ENCODE data around the gene TENT5D. TPM values are rescaled to one million over a fixed set of nuclear protein-coding genes. Genes with fewer than 3 reads are reported as not detected.

TENT5D gene
- total RNA-seq, 1 experiment from 2014 or later, result not detected

GRCh38 chrX:80431505-80431832 lies 11.2 kb downstream of the TENT5D start:
- Histone ChIP-seq H3K36me3 (ENCODE audit: control insufficient read depth, insufficient read depth, low read length) (no peaks in the 10 kb centered on the region), H3K27ac (ENCODE audit: low read length) (no peak overlapping the region), H3K27me3 (ENCODE audit: control insufficient read depth, insufficient read depth, low read length) (no peaks in the 10 kb centered on the region), H3K4me1 (ENCODE audit: control insufficient read depth, insufficient read depth, low read length) (no peaks in the 10 kb centered on the region), H3K4me3 (ENCODE audit: low read depth in 2 of 2, low read length in 2 of 2) (no peak overlapping the region), H3K9me3 (ENCODE audit: control insufficient read depth, insufficient read depth, low read depth, low read length) (no peaks in the 10 kb centered on the region)
- POLR2A ChIA-PET, result no interaction called here
- CTCF ChIA-PET, result no interaction called here
- intact Hi-C loops (cut with micrococcal nuclease; ENCODE audit: unreplicated experiment), result no loop called here
- in situ Hi-C loops (cut with HindIII; ENCODE audit: low pct_unique_long_range_greater_than_20kb, low sequenced_read_pairs), result no loop called here
- DNase-seq (ENCODE audit: low read depth, low spot score) (no peak), ATAC-seq (no peak)
- BruUV-seq (replicated peaks), result no TSS peak
- TF ChIP-seq POLR2AphosphoS5 (IDR thresholded peaks at IDR 0.05; ENCODE audit: low read depth, low read length) (no peak), CTCF (IDR thresholded peaks at IDR 0.05) (0 out of 2 replicates have a peak, but pooled peaks have one; percentile 2)

GRCh38 chrX:80432441-80432840 lies 12.2 kb downstream of the TENT5D start:
- DNase-seq (ENCODE audit: low read depth, low spot score) (no peak), ATAC-seq (no peak)
- no TSS peak for BruUV-seq (replicated peaks)
- CTCF ChIA-PET, result no interaction called here
- intact Hi-C loops (cut with micrococcal nuclease; ENCODE audit: unreplicated experiment), result no loop called here
- TF ChIP-seq POLR2AphosphoS5 (IDR thresholded peaks at IDR 0.05; ENCODE audit: low read depth, low read length) (no peak), CTCF (IDR thresholded peaks at IDR 0.05) (no peak), SIN3A (IDR thresholded peaks at IDR 0.05; ENCODE audit: borderline replicate concordance, insufficient read depth, low read depth, low read length) (no peak), TCF7L2 (IDR thresholded peaks at IDR 0.05; ENCODE audit: low read depth, low read length) (no peak), REST (IDR thresholded peaks at IDR 0.05; ENCODE audit: insufficient read depth in 1 of 2, low read depth in 2 of 2, low read length in 1 of 2) (no peak)
- Histone ChIP-seq H3K27me3 (ENCODE audit: control insufficient read depth, insufficient read depth, low read length) (no peaks in the 10 kb centered on the region), H3K9me3 (ENCODE audit: control insufficient read depth, insufficient read depth, low read depth, low read length) (no peaks in the 10 kb centered on the region), H3K27ac (ENCODE audit: low read length) (no peak overlapping the region), H3K4me3 (ENCODE audit: low read depth in 2 of 2, low read length in 2 of 2) (no peak overlapping the region), H3K4me1 (ENCODE audit: control insufficient read depth, insufficient read depth, low read length) (no peaks in the 10 kb centered on the region), H3K36me3 (ENCODE audit: control insufficient read depth, insufficient read depth, low read length) (no peaks in the 10 kb centered on the region)
- in situ Hi-C loops (cut with HindIII; ENCODE audit: low pct_unique_long_range_greater_than_20kb, low sequenced_read_pairs), result no loop called here
- POLR2A ChIA-PET, result no interaction called here

- Histone ChIP-seq H3K36me3 (ENCODE audit: control insufficient read depth, insufficient read depth, low read length) (no peaks in the 10 kb centered on the region), H3K4me1 (ENCODE audit: control insufficient read depth, insufficient read depth, low read length) (no peaks in the 10 kb centered on the region), H3K9me3 (ENCODE audit: control insufficient read depth, insufficient read depth, low read depth, low read length) (no peaks in the 10 kb centered on the region), H3K27me3 (ENCODE audit: control insufficient read depth, insufficient read depth, low read length) (no peaks in the 10 kb centered on the region), H3K4me3 (ENCODE audit: low read depth in 2 of 2, low read length in 2 of 2) (no peak overlapping the region), H3K27ac (ENCODE audit: low read length) (no peak overlapping the region)
- intact Hi-C loops (cut with micrococcal nuclease; ENCODE audit: unreplicated experiment) (no loop called here), in situ Hi-C loops (cut with HindIII; ENCODE audit: low pct_unique_long_range_greater_than_20kb, low sequenced_read_pairs) (no loop called here)
- DNase-seq (ENCODE audit: low read depth, low spot score) (no peak), ATAC-seq (no peak)
- CTCF ChIA-PET, result no interaction called here
- no peak for TF ChIP-seq SIN3A (IDR thresholded peaks at IDR 0.05; ENCODE audit: borderline replicate concordance, insufficient read depth, low read depth, low read length)
- TF ChIP-seq CTCF (IDR thresholded peaks at IDR 0.05), result no peak
- no peak for TF ChIP-seq POLR2AphosphoS5 (IDR thresholded peaks at IDR 0.05; ENCODE audit: low read depth, low read length)
- TF ChIP-seq TCF7L2 (IDR thresholded peaks at IDR 0.05; ENCODE audit: low read depth, low read length), result no peak
- TF ChIP-seq REST (IDR thresholded peaks at IDR 0.05; ENCODE audit: insufficient read depth in 1 of 2, low read depth in 2 of 2, low read length in 1 of 2), result no peak
- POLR2A ChIA-PET, result no interaction called here
- no TSS peak for BruUV-seq (replicated peaks)
Observed at GRCh38 chrX:80432863-80433262, 12.6 kb downstream of the TENT5D start.

Data from Panc1 (cell line).